Stomach (tissue), 4 donors: ENCODE measurements around the gene RPS14.
A peak's percentile ranks its signal among the peaks of the same experiment; 100 is the strongest.

ENCODE experiments used
- EP300 ChIP-seq: sonication (generic); formaldehyde crosslinking; IDR thresholded peaks from one replicate; pipeline ENCODE4 v1.6.1; 2017; ENCODE audit warnings: antibody characterized with exemption
- POLR2A ChIP-seq, 4 donors: fragments of 450-650 bp; IDR thresholded peaks; one replicate each; pipeline ENCODE4 v1.6.1; 2016; ENCODE audit warnings: antibody characterized with exemption in 4 of 4, control low read depth in 2 of 4, mild to moderate bottlenecking in 1 of 4, moderate library complexity in 1 of 4
- POLR2AphosphoS5 ChIP-seq, 3 donors: sonication (generic); formaldehyde crosslinking; IDR thresholded peaks; one replicate each; pipeline ENCODE4 v1.6.1; 2016; ENCODE audit warnings: antibody characterized with exemption in 3 of 3
- TF ChIP-seq, protein P1 (sequence below), 7 experiments: fragments of 450-650 bp in 4 of 7; fragments of 200-600 bp in 3 of 7; sonication (generic) in 3 of 7; IDR thresholded peaks; one replicate each; pipeline ENCODE4 v1.5.1; 2016 to 2019; ENCODE audit warnings: antibody characterized with exemption in 7 of 7, control low read depth in 2 of 7, mild to moderate bottlenecking in 1 of 7

- TF ChIP-seq, protein P1, sequence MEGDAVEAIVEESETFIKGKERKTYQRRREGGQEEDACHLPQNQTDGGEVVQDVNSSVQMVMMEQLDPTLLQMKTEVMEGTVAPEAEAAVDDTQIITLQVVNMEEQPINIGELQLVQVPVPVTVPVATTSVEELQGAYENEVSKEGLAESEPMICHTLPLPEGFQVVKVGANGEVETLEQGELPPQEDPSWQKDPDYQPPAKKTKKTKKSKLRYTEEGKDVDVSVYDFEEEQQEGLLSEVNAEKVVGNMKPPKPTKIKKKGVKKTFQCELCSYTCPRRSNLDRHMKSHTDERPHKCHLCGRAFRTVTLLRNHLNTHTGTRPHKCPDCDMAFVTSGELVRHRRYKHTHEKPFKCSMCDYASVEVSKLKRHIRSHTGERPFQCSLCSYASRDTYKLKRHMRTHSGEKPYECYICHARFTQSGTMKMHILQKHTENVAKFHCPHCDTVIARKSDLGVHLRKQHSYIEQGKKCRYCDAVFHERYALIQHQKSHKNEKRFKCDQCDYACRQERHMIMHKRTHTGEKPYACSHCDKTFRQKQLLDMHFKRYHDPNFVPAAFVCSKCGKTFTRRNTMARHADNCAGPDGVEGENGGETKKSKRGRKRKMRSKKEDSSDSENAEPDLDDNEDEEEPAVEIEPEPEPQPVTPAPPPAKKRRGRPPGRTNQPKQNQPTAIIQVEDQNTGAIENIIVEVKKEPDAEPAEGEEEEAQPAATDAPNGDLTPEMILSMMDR (IDR thresholded peaks at IDR 0.05), result no peak
- peak in 2 of 3 donors; percentile 64 to 66 for TF ChIP-seq POLR2AphosphoS5 (IDR thresholded peaks at IDR 0.05)
- no peak for TF ChIP-seq EP300
- no peak for TF ChIP-seq POLR2A (IDR thresholded peaks at IDR 0.05)
These were observed 39.7 kb downstream of the RPS14 start for GRCh38 chr5:150409638-150410523.
